Stimulated activated effector memory CD8-positive, alpha-beta T cell treated with anti-CD3 and anti-CD28 coated beads, Interleukin-12 subunit alpha, Interleukin-12 subunit beta, amount 100 ng/mL, for 72 hours (primary cell): ENCODE results near the gene WFDC5.

ENCODE experiments used
- ATAC-seq: fragments of 150-1000 bp; cut with Tn5 transposase; 2 replicates; pipeline ENCODE4 v1.10.0; 2021
- DNase-seq, 2 donors: peaks; one replicate each; pipeline ENCODE4 v3.0.0; 2021 to 2022; ENCODE audit warnings: low spot score in 2 of 2
- H3K27ac Mint-ChIP-seq: one replicate; pipeline ENCODE4 v1.8.0; 2022; ENCODE audit warnings: mild to moderate bottlenecking, mixed read lengths
- H3K36me3 Mint-ChIP-seq: one replicate; pipeline ENCODE4 v1.8.0; 2022; ENCODE audit warnings: mild to moderate bottlenecking, mixed read lengths
- H3K4me1 Mint-ChIP-seq: one replicate; pipeline ENCODE4 v1.8.0; 2022; ENCODE audit warnings: mixed read lengths
- H3K4me3 Mint-ChIP-seq: one replicate; pipeline ENCODE4 v1.8.0; 2022; ENCODE audit warnings: mild to moderate bottlenecking, mixed read lengths
- H3K9me3 Mint-ChIP-seq: one replicate; pipeline ENCODE4 v1.8.0; 2022; ENCODE audit warnings: mixed read lengths

WFDC5 gene

GRCh38 chr20:45060294-45060693 lies 54.7 kb downstream of the WFDC5 start:
- peak overlapping the region; percentile 48 for H3K27ac Mint-ChIP-seq
- H3K36me3 Mint-ChIP-seq = peaks cover 98% of the 10 kb centered on the region
- no peaks in the 10 kb centered on the region for H3K9me3 Mint-ChIP-seq
- peaks cover 80% of the 10 kb centered on the region for H3K4me1 Mint-ChIP-seq
- no peak for DNase-seq
- no peak for ATAC-seq
- H3K4me3 Mint-ChIP-seq = no peak overlapping the region
